HG03064 (cell line): ENCODE results near the gene DNER.
A peak's percentile ranks its signal among the peaks of the same experiment; 100 is the strongest.
"Not testable (repeated sequence)": the region's sequence is repeated elsewhere in the genome, so short reads cannot be mapped to it uniquely, and the experiment has no call there.

Experiments
- ATAC-seq: cut with Tn5 transposase; IDR thresholded peaks from one replicate; pipeline ENCODE4 v1.9.1; 2021; ENCODE audit warnings: low read depth; ENCODE audit not compliant: unreplicated experiment

The DNER gene

DNA sequence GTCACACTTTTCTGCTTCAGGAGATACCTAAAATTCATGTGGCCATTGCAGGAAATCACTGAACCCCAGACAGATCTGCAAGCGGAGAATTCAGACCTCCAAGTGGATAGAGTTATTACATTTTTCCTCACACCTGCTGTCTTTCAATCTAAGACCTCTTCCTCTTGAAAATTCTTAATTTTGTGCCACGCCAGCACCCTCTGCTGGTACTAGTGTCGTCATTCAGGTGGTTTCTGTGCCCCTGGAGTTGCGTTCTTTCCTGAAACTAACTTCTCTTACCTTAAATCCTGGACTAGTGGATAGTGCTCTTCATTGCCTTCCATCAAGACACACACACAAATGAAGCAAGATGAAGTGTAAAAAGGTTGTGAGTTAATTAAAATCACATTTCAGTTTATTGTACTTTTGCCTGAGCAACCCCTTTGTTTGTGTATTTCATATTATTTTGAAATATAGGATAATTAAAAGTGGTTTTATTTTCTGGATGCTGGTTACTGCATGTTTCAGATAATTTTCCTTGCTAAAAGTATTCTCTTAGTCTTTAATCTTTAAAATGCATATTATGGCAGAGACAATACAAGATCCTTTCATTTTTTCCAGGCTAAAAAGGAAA, 1.6 kb upstream of the DNER start:
- no peak for ATAC-seq

- ATAC-seq = peak; percentile 29
Observed at GRCh38 chr2:229714736-229715541, 584 bp upstream of the DNER start.

- ATAC-seq = no peak
Observed at GRCh38 chr2:229713371-229714079, 830 bp downstream of the DNER start.

GRCh38 chr2:229712136-229712535, 2.2 kb downstream of the DNER start:
- ATAC-seq = no peak

DNA sequence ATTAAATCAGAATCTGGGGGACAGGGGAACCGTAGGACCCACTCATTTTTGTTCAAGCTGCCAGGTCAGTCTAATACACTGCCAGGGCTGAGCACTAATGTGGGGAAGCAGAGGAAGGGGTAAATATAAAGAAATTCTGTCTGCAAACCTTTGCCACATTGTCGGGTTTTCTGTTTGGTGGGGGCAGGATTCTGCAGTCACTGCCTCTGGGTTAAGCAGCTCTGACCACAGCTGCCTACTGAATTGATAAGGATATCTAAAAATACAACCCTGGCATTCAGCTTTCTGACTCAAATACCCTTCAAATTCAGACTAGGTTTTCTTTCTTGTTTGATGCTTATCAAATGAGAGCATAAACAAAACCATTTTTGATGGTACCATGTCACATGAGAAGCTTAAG, 6.0 kb downstream of the DNER start:
- no peak for ATAC-seq

GRCh38 chr2:229703909-229704630, 10.3 kb downstream of the DNER start:
- no peak for ATAC-seq

DNA sequence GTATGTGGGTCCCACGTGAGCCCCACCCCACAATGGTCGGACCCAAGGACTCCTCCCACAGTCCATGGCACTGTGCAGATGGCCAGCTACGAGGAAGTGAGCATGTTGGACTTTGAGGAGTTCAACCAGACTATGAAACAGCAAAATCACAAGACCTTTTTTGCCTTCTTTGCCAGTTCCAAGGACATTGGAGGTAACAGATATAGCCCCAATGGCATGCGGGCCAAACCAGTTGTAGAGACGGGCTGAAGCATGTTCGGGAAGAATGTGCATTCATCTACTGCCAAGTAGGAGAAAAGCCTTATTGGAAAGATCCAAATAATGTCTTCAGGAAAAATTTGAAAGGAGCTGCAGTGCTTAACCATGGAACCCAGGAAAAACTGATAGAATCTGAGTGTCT, 12.6 kb downstream of the DNER start:
- ATAC-seq = no peak

- ATAC-seq = no peak
Observed at GRCh38 chr2:229701062-229701461, 13.3 kb downstream of the DNER start.

DNA sequence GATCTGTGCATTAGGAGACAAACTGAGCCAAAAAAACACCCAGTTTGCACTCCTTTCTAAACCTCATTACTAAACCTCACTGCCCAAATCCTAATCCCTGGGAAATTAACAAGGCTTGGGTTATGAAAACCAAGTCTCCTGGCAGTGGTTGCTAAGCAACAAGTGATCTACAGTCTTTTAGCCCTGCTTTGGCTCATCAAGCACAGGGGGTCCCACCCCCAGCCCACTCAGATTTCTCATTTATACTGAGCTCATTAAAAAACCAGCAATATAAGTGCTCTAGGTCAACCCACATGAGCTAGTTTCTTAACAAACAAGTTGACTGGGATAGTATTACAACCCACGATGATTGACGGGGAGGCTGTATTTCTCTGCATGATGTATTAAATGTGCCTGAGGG, 18.4 kb downstream of the DNER start:
- ATAC-seq = no peak

- ATAC-seq = not testable (repeated sequence)
Observed at GRCh38 chr2:229693845-229694244, 20.5 kb downstream of the DNER start.

- no peak for ATAC-seq
Observed at GRCh38 chr2:229691631-229692030, 22.7 kb downstream of the DNER start.

GRCh38 chr2:229689307-229689839, 25.0 kb downstream of the DNER start:
- ATAC-seq = no peak

- no peak for ATAC-seq
Observed at GRCh38 chr2:229688141-229688540, 26.2 kb downstream of the DNER start.

- ATAC-seq = no peak
Observed at GRCh38 chr2:229686122-229686919, 28.0 kb downstream of the DNER start.

DNA sequence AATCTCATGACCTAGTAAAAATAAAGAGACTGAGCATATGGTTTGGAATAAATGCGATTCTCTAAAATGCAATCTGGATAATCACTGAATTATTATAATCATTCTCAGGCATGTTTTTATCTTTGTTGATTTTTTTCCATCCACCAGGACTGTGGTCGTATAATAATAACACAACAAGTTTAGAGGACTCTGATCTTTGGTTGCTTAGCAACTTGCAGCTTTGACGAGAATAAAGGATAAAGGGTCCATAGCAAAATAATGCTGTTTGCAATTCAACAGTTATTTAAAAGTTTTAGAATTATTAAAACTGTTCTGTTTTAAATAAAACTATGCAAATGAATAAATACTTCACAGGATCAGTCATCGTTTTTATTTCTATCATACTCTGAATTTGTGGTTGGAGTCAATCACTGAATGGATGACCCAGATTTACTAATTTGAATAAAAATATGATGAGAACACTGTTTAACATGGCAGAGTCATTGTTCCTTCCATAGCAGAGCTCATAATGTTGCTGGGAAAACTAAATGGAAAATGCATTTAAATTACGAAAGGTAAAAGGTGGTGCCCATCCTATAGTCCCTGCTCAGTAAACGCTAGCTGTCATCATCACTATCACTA, 29.3 kb downstream of the DNER start:
- no peak for ATAC-seq

DNA sequence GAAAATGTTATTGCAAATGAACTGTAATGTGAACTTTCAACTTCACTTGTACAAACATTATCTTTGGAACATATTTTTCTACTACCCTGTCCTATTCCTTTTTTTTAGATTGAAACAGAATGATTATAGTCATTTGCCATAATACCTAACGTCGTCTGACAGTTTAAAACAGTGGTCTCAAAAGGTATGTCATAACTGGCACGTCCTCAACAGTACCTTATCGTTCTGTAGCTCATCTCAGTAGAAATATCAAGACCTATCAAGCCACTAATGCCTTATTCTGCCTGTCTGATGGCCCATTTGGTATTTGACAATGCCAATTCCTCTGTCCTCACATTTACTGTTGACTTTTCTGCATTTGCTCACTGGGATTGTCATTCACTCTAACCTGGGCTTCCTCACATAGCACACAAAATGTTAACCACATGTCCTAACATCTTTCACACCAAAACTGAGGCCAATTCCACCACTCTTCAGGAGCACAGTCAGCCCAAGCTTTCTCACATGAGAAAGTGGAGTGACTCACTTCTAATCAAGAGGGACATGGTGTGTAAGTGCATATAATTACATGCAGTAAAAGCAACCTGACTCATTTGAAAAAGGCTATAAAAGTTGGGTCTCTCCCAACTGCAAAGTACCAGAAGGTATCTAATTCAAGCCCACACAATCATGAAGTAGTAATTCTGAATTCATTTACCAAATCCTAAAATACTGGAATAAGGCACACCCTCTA, 34.8 kb downstream of the DNER start:
- no peak for ATAC-seq

GRCh38 chr2:229675569-229675968, 38.8 kb downstream of the DNER start:
- no peak for ATAC-seq

- no peak for ATAC-seq
Observed at GRCh38 chr2:229674830-229675530, 39.4 kb downstream of the DNER start.
